Heart left ventricle (tissue), 16 donors: ENCODE data around the gene NLGN3. TPM values are rescaled to one million over a fixed set of nuclear protein-coding genes. Genes with fewer than 3 reads are reported as not detected.
"Not testable (repeated sequence)": the region's sequence is repeated elsewhere in the genome, so short reads cannot be mapped to it uniquely, and the experiment has no call there.

Source experiments
- ATAC-seq, 4 donors: fragments of 200-7000 bp; cut with Tn5 transposase; one replicate each; pipeline ENCODE4 v1.9.1; 2020 to 2022; ENCODE audit warnings: moderate library complexity in 4 of 4, mild to moderate bottlenecking in 3 of 4, moderate number of reproducible peaks in 1 of 4
- DNase-seq, 5 donors: peaks; one replicate each; pipeline ENCODE4 v3.0.0-alpha.2; 2020
- H3K27ac ChIP-seq, 12 donors: fragments of 200-600 bp; sonication (generic) in 4 of 12; one replicate each; pipeline versions ENCODE4 v1.5.0 to v1.8.0; 2016 to 2022; ENCODE audit warnings: mild to moderate bottlenecking in 2 of 12
- H3K27me3 ChIP-seq, 9 donors: fragments of 200-600 bp; sonication (generic) in 2 of 9; one replicate each; pipeline versions ENCODE4 v1.5.1 to v1.8.0; 2016 to 2022; ENCODE audit warnings: mild to moderate bottlenecking in 3 of 9
- H3K36me3 ChIP-seq, 9 donors: fragments of 200-600 bp; sonication (generic) in 2 of 9; one replicate each; pipeline versions ENCODE4 v1.5.0 to v1.8.0; 2018 to 2022; ENCODE audit warnings: mild to moderate bottlenecking in 2 of 9
- H3K4me1 ChIP-seq, 12 donors: fragments of 200-600 bp; sonication (generic) in 4 of 12; one replicate each; pipeline versions ENCODE4 v1.5.0 to v1.8.0; 2016 to 2022; ENCODE audit warnings: mild to moderate bottlenecking in 3 of 12
- H3K4me3 ChIP-seq, 12 donors: fragments of 200-600 bp; sonication (generic) in 4 of 12; one replicate each; pipeline versions ENCODE4 v1.5.0 to v1.8.0; 2017 to 2022; ENCODE audit warnings: mild to moderate bottlenecking in 9 of 12, moderate library complexity in 4 of 12
- H3K9me3 ChIP-seq, 12 donors: fragments of 200-600 bp; sonication (generic) in 4 of 12; one replicate each; pipeline versions ENCODE4 v1.5.0 to v1.8.0; 2016 to 2022; ENCODE audit warnings: mild to moderate bottlenecking in 1 of 12
- CTCF ChIP-seq, 12 donors: fragments of 200-600 bp; sonication (generic) in 4 of 12; IDR thresholded peaks; one replicate each; pipeline versions ENCODE4 v1.5.0 to v1.8.0; 2018 to 2022; ENCODE audit warnings: antibody characterized with exemption in 12 of 12, mild to moderate bottlenecking in 5 of 12
- POLR2A ChIP-seq, 2 donors: fragments of 450-650 bp; IDR thresholded peaks; one replicate each; pipeline ENCODE4 v1.6.1; 2017; ENCODE audit warnings: antibody characterized with exemption in 2 of 2, mild to moderate bottlenecking in 2 of 2, moderate library complexity in 2 of 2
- WGBS, 4 donors: extraction: QIAGEN DNeasy Blood & Tissue Kit in 2 of 4; methylation state at CpG; one replicate each; pipeline versions ENCODE4 v1.1.5 to v1.1.7; 2013 to 2018; 5-methylcytosine and 5-hydroxymethylcytosine counted together
- intact Hi-C, 10 donors: fragments of 100-400 bp; cut with DNase I; formaldehyde crosslinking; loops; one replicate each; pipeline versions ENCODE4 v1.11.1 to v1.14.2; 2022
- polyA plus RNA-seq, 2 donors: library from polyadenylated mRNA; stranded (reverse); fragments of 200-250 nt; gene quantifications; one replicate each; pipeline ENCODE4 v1.2.3, GENCODE V29; 2013
- total RNA-seq, 9 donors: library from RNA; depleted of rRNA in 2 of 9; stranded (reverse); fragments of >200 nt in 2 of 9; fragmentation: NEBNext Ultra II Directional in 3 of 9; extraction: Animal tissue kit (Norgen Biotek cat#: 25700) in 3 of 9; gene quantifications; one replicate each; pipeline versions ENCODE4 v1.1.0 to v1.2.4, GENCODE V29; 2016 to 2023
- donor health status: ischemic (EF 13 %, LVEDD 7.1; RV severe dilation, severe dysfunction).
- donor health status: healthy with polysubstance abuse.
- donor health status: DM: no; HTN: yes; CAD: no.
- donor health status: DM: no; HTN: no; CAD: no.
- donor health status: ischemic (EF 25% LVEDD 6.9; RV normal size, moderate dysfunction).
- donor health status: ischemic (EF 25% LVEDD 5.7; RV mildly dilated, moderate dysfunction).
- donor health status: healthy.
- donor health status: DM: yes; HTN: yes; CAD: no.
- donor health status: ischemic (EF 35%, LVEDD 5.7; RV mildly dilated, moderate dysfunction).
- donor health status: nonischemic (EF 11% LVEDD 7.7; RV severe dilation, severe dysfunction).
- donor health status: DM: yes; HTN: yes; CAD: no.
- donor health status: PGD.
- donor health status: ischemic (EF 29% LVEDD 5.4; RV normal size, mild dysfunction).
- donor health status: nonischemic (EF 23%, LVEDD 6.1; RV moderate dilation, normal function).

The NLGN3 gene
- total and polyA plus RNA-seq, 11 donors = 0.14 to 1.3 (median 0.49) TPM

- no peak for DNase-seq
- intact Hi-C loops = loop anchor here (5.0 to 10.0 kb wide), 11 partner anchors 51 to 411 kb away; partner anchors contain the start of gene FOXO4 (in 2 of the 10)
- WGBS, 4 donors = 80 to 93% (median 85%) methylated on average over 5 of the region's 5 CpGs
Observed at GRCh38 chrX:71175531-71175930, 30.9 kb downstream of the NLGN3 start.

DNA sequence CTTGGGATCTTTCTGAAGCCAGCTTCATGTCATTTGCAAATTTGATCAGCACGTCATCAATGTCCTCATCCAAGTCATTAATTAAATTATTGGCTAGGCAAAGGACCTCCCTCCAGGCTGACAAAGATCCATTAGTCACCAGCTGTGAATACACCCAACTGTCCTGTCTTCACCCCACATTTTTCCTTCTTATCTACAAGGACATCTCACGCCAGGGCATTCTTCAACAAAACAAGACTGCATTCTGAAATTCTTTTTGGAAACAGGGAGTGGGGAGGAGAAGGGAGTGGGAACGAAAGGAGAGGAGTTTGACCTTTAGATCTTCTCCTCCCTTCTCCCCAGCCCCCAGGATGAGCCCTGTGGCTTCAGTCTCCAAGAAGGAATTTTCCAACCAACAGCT lies 32.7 kb downstream of the NLGN3 start:
- intact Hi-C loops = loop anchor here (5.0 to 10.0 kb wide), 11 partner anchors 53 to 413 kb away; partner anchors contain the start of gene FOXO4 (in 2 of the 10)
- WGBS, 4 donors = 47 to 79% (median 70%) methylated on average over 3 of the region's 3 CpGs
- Histone ChIP-seq H3K36me3 (no peaks in the 10 kb centered on the region), H3K4me3 (no peak overlapping the region), H3K9me3 (no peaks in the 10 kb centered on the region), H3K4me1 (peaks cover 0 to 6% (median 0%) of the 10 kb centered on the region in 12 donors), H3K27ac (no peak overlapping the region), H3K27me3 (peaks cover 0 to 10% (median 0%) of the 10 kb centered on the region in 9 donors)
- TF ChIP-seq CTCF (IDR thresholded peaks at IDR 0.05) (no peak), POLR2A (IDR thresholded peaks at IDR 0.05) (no peak)
- DNase-seq (no peak), ATAC-seq (no peak)

More at GRCh38 chrX:71175531-71175930, 30.9 kb downstream of the NLGN3 start:
- Histone ChIP-seq H3K27ac (no peak overlapping the region), H3K36me3 (no peaks in the 10 kb centered on the region), H3K9me3 (no peaks in the 10 kb centered on the region), H3K4me3 (no peak overlapping the region), H3K27me3 (peaks cover 0 to 10% (median 0%) of the 10 kb centered on the region in 9 donors), H3K4me1 (peaks cover 0 to 2% (median 0%) of the 10 kb centered on the region in 12 donors)
- TF ChIP-seq CTCF (IDR thresholded peaks at IDR 0.05) = no peak
- no peak for TF ChIP-seq POLR2A (IDR thresholded peaks at IDR 0.05)
- ATAC-seq = no peak

- no peaks in the 10 kb centered on the region for H3K36me3 ChIP-seq
- H3K27ac ChIP-seq = no peak overlapping the region
- intact Hi-C loops = loop anchor here (2.0 to 10.0 kb wide), 13 partner anchors 54 to 414 kb away; partner anchors contain the start of gene FOXO4 (in 2 of the 10)
- H3K4me1 ChIP-seq = peaks cover 0 to 12% (median 0%) of the 10 kb centered on the region in 12 donors
- peaks cover 0 to 18% (median 0%) of the 10 kb centered on the region in 9 donors for H3K27me3 ChIP-seq
- H3K4me3 ChIP-seq = no peak overlapping the region
- H3K9me3 ChIP-seq = no peaks in the 10 kb centered on the region
- peak in 3 of 4 donors; percentile 31 to 51 (median 49) for ATAC-seq
- peak in 3 of 5 donors; percentile 30 to 38 (median 35) for DNase-seq
- 0 to 4% (median 1%) methylated on average over 4 of the region's 4 CpGs for WGBS, 4 donors
- TF ChIP-seq CTCF (IDR thresholded peaks at IDR 0.05) = peak; percentile 50 to 72 (median 66)
- TF ChIP-seq POLR2A (IDR thresholded peaks at IDR 0.05) = no peak
Observed at GRCh38 chrX:71178908-71179307, 34.3 kb downstream of the NLGN3 start.

GRCh38 chrX:71180579-71181265 lies 36.1 kb downstream of the NLGN3 start:
- Histone ChIP-seq H3K4me1 (peaks cover 0 to 12% (median 0%) of the 10 kb centered on the region in 12 donors), H3K27ac (peak overlapping the region in 5 of 12 donors; percentile 84 to 87 (median 86)), H3K27me3 (peaks cover 0 to 18% (median 0%) of the 10 kb centered on the region in 9 donors)
- ATAC-seq, H3K36me3 ChIP-seq, H3K9me3 ChIP-seq, H3K4me3 ChIP-seq, DNase-seq: not testable (repeated sequence)
- intact Hi-C loops = loop anchor here in 3 of 10 donors (5.0 kb wide), 1 partner anchor 83 kb away; the partner anchor contains the start of gene FOXO4 (in 3 of the 3)
- WGBS, 4 donors = 84 to 93% (median 88%) methylated on average over 9 of the region's 9 CpGs
